ENCODE data around the gene TMEM63B.
"Not testable (repeated sequence)": the region's sequence is repeated elsewhere in the genome, so short reads cannot be mapped to it uniquely, and the experiment has no call there.

Gene TMEM63B

GRCh38 chr6:44094403-44095242 is 32.7 kb upstream of the TMEM63B start:
- DNase-seq: no peak

- DNase-seq: not testable (repeated sequence)
Measured at GRCh38 chr6:44095243-44095623, 32.1 kb upstream of the TMEM63B start.

- DNase-seq: peak; percentile 75
Measured at GRCh38 chr6:44096612-44097011, 30.7 kb upstream of the TMEM63B start.

DNA sequence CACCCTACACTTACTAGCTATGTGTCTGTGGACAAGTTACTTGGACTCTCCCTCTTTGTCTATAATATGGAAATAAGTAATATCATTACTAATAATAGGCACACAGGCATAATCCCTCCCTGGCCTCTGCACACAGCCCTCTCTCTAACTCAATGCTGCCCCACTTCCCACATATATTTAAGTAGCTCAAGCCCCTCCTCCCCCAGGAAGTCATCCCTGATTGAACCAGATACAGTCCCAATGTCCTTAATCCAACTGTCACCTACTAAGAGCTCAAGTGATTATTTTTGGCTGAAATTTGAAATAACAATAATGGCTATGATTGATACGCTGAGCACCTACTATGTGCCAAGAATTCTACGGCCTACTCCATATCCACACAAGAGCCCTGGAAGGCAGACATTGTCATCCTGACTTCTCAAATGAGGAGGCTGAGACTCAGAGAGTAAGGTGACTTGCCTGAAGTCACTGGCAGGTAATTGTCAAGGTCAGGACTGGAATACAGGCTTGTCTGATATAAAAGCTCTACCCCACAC is 29.5 kb upstream of the TMEM63B start:
- DNase-seq: peak; percentile 32

GRCh38 chr6:44099192-44099591 is 28.2 kb upstream of the TMEM63B start:
- no peak for DNase-seq

DNA sequence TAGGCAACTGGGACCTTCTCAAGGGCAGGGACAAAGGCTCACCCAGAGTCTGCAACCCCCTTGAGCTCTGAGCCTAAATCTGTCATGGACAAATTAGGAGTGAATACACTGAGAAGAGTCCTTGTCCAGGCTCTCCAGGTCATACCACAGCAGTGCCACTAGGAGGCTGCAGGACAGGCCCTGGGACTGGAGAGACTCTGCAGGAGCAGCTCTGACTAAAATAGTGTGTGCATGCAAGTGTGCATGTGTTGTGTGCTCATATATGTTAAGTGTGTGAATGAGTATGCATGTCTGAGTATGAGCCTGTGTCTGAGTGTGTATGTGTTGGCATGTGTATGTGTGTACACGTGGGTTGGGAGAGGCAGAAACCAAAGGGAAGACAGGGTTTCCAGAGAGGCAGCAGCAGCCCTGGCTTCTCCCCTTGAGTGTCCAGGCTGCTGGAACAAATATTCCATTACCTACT is 27.2 kb upstream of the TMEM63B start:
- peak; percentile 59 for DNase-seq

GRCh38 chr6:44101832-44102231 is 25.5 kb upstream of the TMEM63B start:
- no peak for DNase-seq

- no peak for DNase-seq
Measured at GRCh38 chr6:44102527-44102926, 24.8 kb upstream of the TMEM63B start.

GRCh38 chr6:44104481-44105021 is 22.8 kb upstream of the TMEM63B start:
- DNase-seq: no peak

- peak; percentile 66 for DNase-seq
Measured at GRCh38 chr6:44105146-44105545, 22.2 kb upstream of the TMEM63B start.

- DNase-seq: no peak
Measured at GRCh38 chr6:44105993-44106740, 21.2 kb upstream of the TMEM63B start.

GRCh38 chr6:44107017-44107416 is 20.3 kb upstream of the TMEM63B start:
- no peak for DNase-seq

GRCh38 chr6:44108471-44108870 is 18.9 kb upstream of the TMEM63B start:
- no peak for DNase-seq

DNA sequence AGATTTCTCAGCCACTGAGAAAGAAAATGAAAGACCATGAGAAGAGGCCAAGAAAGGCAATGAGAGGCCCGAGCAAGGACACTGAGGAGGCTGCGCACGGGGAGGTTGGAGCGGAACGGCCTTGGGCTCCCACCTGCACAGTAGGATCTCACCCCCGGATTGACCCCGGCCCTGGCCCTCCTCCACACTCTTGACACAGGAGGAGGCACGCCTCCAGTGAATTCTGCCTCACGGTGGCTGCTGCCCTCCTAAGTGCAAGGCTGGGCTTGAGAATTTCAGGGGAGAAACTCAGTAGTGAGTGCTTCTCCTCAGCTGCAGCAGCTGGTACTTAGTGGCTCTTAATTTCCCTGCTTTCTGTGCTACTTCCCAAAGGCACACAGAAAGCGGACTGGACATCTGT is 18.1 kb upstream of the TMEM63B start:
- no peak for DNase-seq

- no peak for DNase-seq
Measured at GRCh38 chr6:44110005-44110676, 17.2 kb upstream of the TMEM63B start.

DNA sequence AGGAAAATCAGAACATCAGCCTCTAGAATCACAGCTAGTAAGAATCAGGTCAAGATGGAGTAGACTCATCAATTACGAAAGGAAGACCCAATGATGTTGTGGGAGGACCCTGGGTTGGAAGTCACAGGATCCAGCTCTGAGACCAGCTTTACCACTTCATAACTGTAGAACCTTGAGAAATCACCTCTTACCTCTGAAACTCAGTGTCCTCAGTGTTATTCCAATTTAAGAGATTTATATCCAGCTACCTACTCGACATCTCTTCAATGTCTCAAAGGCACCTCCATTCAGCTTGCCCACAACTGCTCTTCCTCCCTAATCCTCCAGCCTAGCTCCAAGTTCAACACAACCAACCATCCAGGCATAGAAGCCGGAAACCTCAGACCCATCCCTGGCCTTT is 16.4 kb upstream of the TMEM63B start:
- no peak for DNase-seq

- no peak for DNase-seq
Measured at GRCh38 chr6:44111434-44112417, 15.6 kb upstream of the TMEM63B start.

- DNase-seq: no peak
Measured at GRCh38 chr6:44113414-44113813, 13.9 kb upstream of the TMEM63B start.

- DNase-seq: no peak
Measured at GRCh38 chr6:44115866-44116265, 11.5 kb upstream of the TMEM63B start.

DNA sequence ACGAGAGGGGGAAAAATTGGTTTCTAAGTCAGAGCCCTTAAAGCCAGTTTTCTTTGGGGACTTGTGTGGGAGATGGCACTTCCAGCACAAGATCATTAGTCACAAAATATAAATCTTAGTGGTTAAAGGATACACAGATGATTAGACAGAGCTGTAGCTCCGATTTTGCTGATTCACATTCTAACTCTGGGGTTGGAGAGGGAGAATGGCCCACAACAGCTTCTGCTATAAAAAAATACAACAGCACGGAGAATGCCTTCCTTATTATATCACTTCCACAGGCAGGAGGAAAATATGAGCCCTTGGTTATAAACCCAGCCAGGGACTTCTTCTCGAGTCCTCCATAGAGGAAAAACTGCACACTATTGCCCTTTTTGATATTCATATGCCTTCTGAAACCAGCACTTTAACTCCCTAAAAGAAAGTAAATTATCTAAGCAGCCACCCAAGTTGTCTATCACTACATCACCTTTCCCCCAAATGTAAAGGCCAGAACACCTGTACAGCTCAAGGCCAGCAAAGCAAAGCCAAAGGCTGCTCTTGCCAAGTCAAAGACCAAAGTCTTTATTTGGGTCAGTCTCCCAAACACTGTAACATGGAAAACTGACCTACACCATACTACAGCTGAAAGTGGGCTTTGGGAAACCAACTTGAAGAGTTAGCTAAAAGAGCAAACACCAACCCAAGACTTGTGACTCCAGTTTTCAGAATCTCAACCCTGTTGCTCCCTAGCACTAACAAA is 10.5 kb upstream of the TMEM63B start:
- no peak for DNase-seq
